Osteoblast (primary cell): ENCODE data around the gene UQCC3. TPM values are rescaled to one million over a fixed set of nuclear protein-coding genes. Genes with fewer than 3 reads are reported as not detected.
"Not testable (repeated sequence)": the region's sequence is repeated elsewhere in the genome, so short reads cannot be mapped to it uniquely, and the experiment has no call there.

ENCODE experiments used
- DNase-seq: peaks from one replicate; pipeline ENCODE4 v3.0.0; 2011; ENCODE audit warnings: low spot score, mixed read lengths; ENCODE audit not compliant: insufficient read length; ENCODE audit errors: missing footprints
- H2AFZ ChIP-seq: 2 replicates; pipeline ENCODE4 v1.6.0; 2011; ENCODE audit warnings: mild to moderate bottlenecking, low read length
- H3K27ac ChIP-seq: 2 replicates; pipeline ENCODE4 v1.5.1; 2011; ENCODE audit warnings: mild to moderate bottlenecking, low read depth, low read length, moderate library complexity
- H3K27me3 ChIP-seq: 2 replicates; pipeline ENCODE4 v1.6.0; 2012; ENCODE audit warnings: mild to moderate bottlenecking, control low read depth, inconsistent platforms, low read length, moderate library complexity; ENCODE audit not compliant: insufficient read depth
- H3K36me3 ChIP-seq: 2 replicates; pipeline ENCODE4 v1.5.1; 2011; ENCODE audit warnings: mild to moderate bottlenecking, low read length, control low read depth, moderate library complexity; ENCODE audit not compliant: insufficient read depth
- H3K4me1 ChIP-seq: 2 replicates; pipeline ENCODE4 v1.5.1; 2011; ENCODE audit warnings: mild to moderate bottlenecking, low read length, control low read depth, moderate library complexity; ENCODE audit not compliant: insufficient read depth
- H3K4me2 ChIP-seq: 2 replicates; pipeline ENCODE4 v1.6.0; 2011; ENCODE audit warnings: mild to moderate bottlenecking, low read length; ENCODE audit not compliant: insufficient read depth
- H3K4me3 ChIP-seq: fragments of 200-600 bp; sonication (generic); 3 replicates; pipeline ENCODE4 v1.5.1; 2012; ENCODE audit warnings: mild to moderate bottlenecking, low read length, inconsistent platforms; ENCODE audit not compliant: insufficient read depth
- H3K79me2 ChIP-seq: 2 replicates; pipeline ENCODE4 v1.6.0; 2012; ENCODE audit warnings: mild to moderate bottlenecking, low read length, control low read depth, inconsistent platforms; ENCODE audit not compliant: insufficient read depth
- H3K9me3 ChIP-seq: 2 replicates; pipeline ENCODE4 v1.5.1; 2011; ENCODE audit warnings: low read depth, low read length, control low read depth
- H4K20me1 ChIP-seq: 2 replicates; pipeline ENCODE4 v1.6.0; 2012; ENCODE audit warnings: mild to moderate bottlenecking, low read length, control low read depth; ENCODE audit not compliant: insufficient read depth
- CTCF ChIP-seq: IDR thresholded peaks from 2 replicates; pipeline ENCODE4 v1.5.1; 2011; ENCODE audit warnings: mild to moderate bottlenecking, low read depth, low read length, moderate library complexity; ENCODE audit errors: extremely low read depth
- total RNA-seq: library from RNA; depleted of rRNA; stranded (reverse); fragments of >200 nt; gene quantifications from 2 replicates; pipeline ENCODE4 v1.2.3, GENCODE V29; 2012

UQCC3 gene
- total RNA-seq, 1 donor, result 5.8 TPM

GRCh38 chr11:62671236-62671607, 251 bp upstream of the UQCC3 start:
- Histone ChIP-seq H3K4me3 (peak overlapping the region; percentile 91), H3K4me1 (peaks cover 35% of the 10 kb centered on the region), H3K27me3 (no peaks in the 10 kb centered on the region), H4K20me1 (peaks cover 10% of the 10 kb centered on the region), H3K36me3 (peaks cover 39% of the 10 kb centered on the region), H3K4me2 (peak overlapping the region; percentile 94), H3K79me2 (peaks cover 53% of the 10 kb centered on the region), H2AFZ (peak overlapping the region; percentile 98), H3K27ac (peak overlapping the region; percentile 87), H3K9me3 (no peaks in the 10 kb centered on the region)
- DNase-seq, result peak; percentile 77
- TF ChIP-seq CTCF, result no peak

- H3K27me3 ChIP-seq, result no peaks in the 10 kb centered on the region
- DNase-seq, result peak; percentile 63
- H3K4me1 ChIP-seq, result peaks cover 31% of the 10 kb centered on the region
- H4K20me1 ChIP-seq, result peaks cover 4% of the 10 kb centered on the region
- peak overlapping the region; percentile 87 for H3K27ac ChIP-seq
- peak overlapping the region; percentile 91 for H3K4me3 ChIP-seq
- no peaks in the 10 kb centered on the region for H3K9me3 ChIP-seq
- H3K79me2 ChIP-seq, result peaks cover 56% of the 10 kb centered on the region
- no peak overlapping the region for H2AFZ ChIP-seq
- TF ChIP-seq CTCF, result no peak
- H3K36me3 ChIP-seq, result peaks cover 43% of the 10 kb centered on the region
- H3K4me2 ChIP-seq, result peak overlapping the region; percentile 94
These were observed 1.7 kb downstream of the UQCC3 start for GRCh38 chr11:62673196-62673525.

GRCh38 chr11:62675415-62675814, 3.9 kb downstream of the UQCC3 start:
- H3K79me2 ChIP-seq, result peaks cover 58% of the 10 kb centered on the region

GRCh38 chr11:62676698-62677097, 5.2 kb downstream of the UQCC3 start:
- no peak for DNase-seq
- H3K4me3 ChIP-seq, result no peak overlapping the region
- H3K79me2 ChIP-seq, result peaks cover 51% of the 10 kb centered on the region
- H3K4me1 ChIP-seq, result peaks cover 34% of the 10 kb centered on the region
- TF ChIP-seq CTCF, result no peak
- H4K20me1 ChIP-seq, result no peaks in the 10 kb centered on the region
- peaks cover 38% of the 10 kb centered on the region for H3K36me3 ChIP-seq
- no peaks in the 10 kb centered on the region for H3K27me3 ChIP-seq
- H3K27ac ChIP-seq, result no peak overlapping the region
- H3K9me3 ChIP-seq, result no peaks in the 10 kb centered on the region
- no peak overlapping the region for H3K4me2 ChIP-seq
- no peak overlapping the region for H2AFZ ChIP-seq

More at GRCh38 chr11:62675415-62675814, 3.9 kb downstream of the UQCC3 start:
- H3K27me3 ChIP-seq, H4K20me1 ChIP-seq, H3K4me2 ChIP-seq, H3K27ac ChIP-seq, H3K4me3 ChIP-seq, H2AFZ ChIP-seq, H3K9me3 ChIP-seq, DNase-seq: not testable (repeated sequence)
- Histone ChIP-seq H3K4me1 (peaks cover 33% of the 10 kb centered on the region), H3K36me3 (peaks cover 38% of the 10 kb centered on the region)
